ENCODE measurements around the gene INSC.
A peak's percentile ranks its signal among the peaks of the same experiment; 100 is the strongest.

INSC gene

GRCh38 chr11:15146271-15147003 lies 31.7 kb downstream of the INSC start:
- Mint-ChIP-seq H3K9me3 (no peaks in the 10 kb centered on the region), H3K36me3 (no peaks in the 10 kb centered on the region), H3K4me1 (peaks cover 18% of the 10 kb centered on the region), H3K27me3 (no peaks in the 10 kb centered on the region), H3K27ac (no peak overlapping the region), H3K4me3 (no peak overlapping the region)
- ATAC-seq (ENCODE audit: low read depth), result no peak
- DNase-seq (ENCODE audit: low spot score in 2 of 2), result no peak

- ATAC-seq (ENCODE audit: low read depth), result no peak
- H3K27ac Mint-ChIP-seq, result no peak overlapping the region
These were observed 33.4 kb downstream of the INSC start for GRCh38 chr11:15148169-15148568.

GRCh38 chr11:15149050-15149449 lies 34.3 kb downstream of the INSC start:
- DNase-seq (ENCODE audit: low spot score in 2 of 2), result no peak
- H3K27ac Mint-ChIP-seq, result peak overlapping the region; percentile 2
- H3K36me3 Mint-ChIP-seq, result no peaks in the 10 kb centered on the region
- peaks cover 25% of the 10 kb centered on the region for H3K4me1 Mint-ChIP-seq
- H3K27me3 Mint-ChIP-seq, result no peaks in the 10 kb centered on the region
- ATAC-seq (ENCODE audit: low read depth), result no peak
- H3K4me3 Mint-ChIP-seq, result no peak overlapping the region
- H3K9me3 Mint-ChIP-seq, result no peaks in the 10 kb centered on the region

More at GRCh38 chr11:15148169-15148568, 33.4 kb downstream of the INSC start:
- Mint-ChIP-seq H3K4me3 (no peak overlapping the region), H3K9me3 (no peaks in the 10 kb centered on the region), H3K4me1 (peaks cover 25% of the 10 kb centered on the region), H3K27me3 (no peaks in the 10 kb centered on the region), H3K36me3 (no peaks in the 10 kb centered on the region)
- no peak for DNase-seq (ENCODE audit: low spot score in 2 of 2)

GRCh38 chr11:15150507-15150906 lies 35.8 kb downstream of the INSC start:
- no peak for DNase-seq (ENCODE audit: low spot score in 2 of 2)
- ATAC-seq (ENCODE audit: low read depth), result no peak
- Mint-ChIP-seq H3K27ac (no peak overlapping the region), H3K36me3 (no peaks in the 10 kb centered on the region), H3K9me3 (no peaks in the 10 kb centered on the region), H3K27me3 (no peaks in the 10 kb centered on the region), H3K4me1 (peaks cover 25% of the 10 kb centered on the region), H3K4me3 (no peak overlapping the region)

- Mint-ChIP-seq H3K27me3 (no peaks in the 10 kb centered on the region), H3K4me1 (peaks cover 25% of the 10 kb centered on the region), H3K36me3 (no peaks in the 10 kb centered on the region), H3K4me3 (no peak overlapping the region), H3K9me3 (no peaks in the 10 kb centered on the region), H3K27ac (no peak overlapping the region)
- no peak for ATAC-seq (ENCODE audit: low read depth)
- no peak for DNase-seq (ENCODE audit: low spot score in 2 of 2)
These were observed 38.5 kb downstream of the INSC start for GRCh38 chr11:15153231-15153630.

- no peaks in the 10 kb centered on the region for H3K9me3 Mint-ChIP-seq
- no peaks in the 10 kb centered on the region for H3K4me1 Mint-ChIP-seq
- no peaks in the 10 kb centered on the region for H3K36me3 Mint-ChIP-seq
- H3K4me3 Mint-ChIP-seq, result no peak overlapping the region
- no peak for DNase-seq (ENCODE audit: low spot score in 2 of 2)
- no peak for ATAC-seq (ENCODE audit: low read depth)
- peaks cover 4% of the 10 kb centered on the region for H3K27me3 Mint-ChIP-seq
- H3K27ac Mint-ChIP-seq, result no peak overlapping the region
These were observed 42.5 kb downstream of the INSC start for GRCh38 chr11:15157181-15157580.

GRCh38 chr11:15157606-15158137 lies 42.9 kb downstream of the INSC start:
- ATAC-seq (ENCODE audit: low read depth), result no peak
- H3K4me1 Mint-ChIP-seq, result no peaks in the 10 kb centered on the region
- no peaks in the 10 kb centered on the region for H3K9me3 Mint-ChIP-seq
- H3K36me3 Mint-ChIP-seq, result no peaks in the 10 kb centered on the region
- no peak overlapping the region for H3K4me3 Mint-ChIP-seq
- DNase-seq (ENCODE audit: low spot score in 2 of 2), result no peak
- no peak overlapping the region for H3K27ac Mint-ChIP-seq
- peaks cover 4% of the 10 kb centered on the region for H3K27me3 Mint-ChIP-seq

GRCh38 chr11:15158351-15159015 lies 43.8 kb downstream of the INSC start:
- no peaks in the 10 kb centered on the region for H3K9me3 Mint-ChIP-seq
- no peak for ATAC-seq (ENCODE audit: low read depth)
- H3K36me3 Mint-ChIP-seq, result no peaks in the 10 kb centered on the region
- no peak overlapping the region for H3K4me3 Mint-ChIP-seq
- no peaks in the 10 kb centered on the region for H3K4me1 Mint-ChIP-seq
- DNase-seq (ENCODE audit: low spot score in 2 of 2), result no peak
- H3K27me3 Mint-ChIP-seq, result peaks cover 6% of the 10 kb centered on the region
- no peak overlapping the region for H3K27ac Mint-ChIP-seq

- Mint-ChIP-seq H3K27me3 (peaks cover 6% of the 10 kb centered on the region), H3K4me1 (no peaks in the 10 kb centered on the region), H3K36me3 (no peaks in the 10 kb centered on the region), H3K4me3 (no peak overlapping the region), H3K27ac (no peak overlapping the region), H3K9me3 (peaks cover 1% of the 10 kb centered on the region)
- ATAC-seq (ENCODE audit: low read depth), result peak; percentile 57
- no peak for DNase-seq (ENCODE audit: low spot score in 2 of 2)
These were observed 44.4 kb downstream of the INSC start for GRCh38 chr11:15159085-15159484.

GRCh38 chr11:15161790-15162189 lies 47.1 kb downstream of the INSC start:
- peaks cover 15% of the 10 kb centered on the region for H3K27me3 Mint-ChIP-seq
- H3K9me3 Mint-ChIP-seq, result peaks cover 1% of the 10 kb centered on the region
- no peaks in the 10 kb centered on the region for H3K4me1 Mint-ChIP-seq
- ATAC-seq (ENCODE audit: low read depth), result no peak
- H3K4me3 Mint-ChIP-seq, result no peak overlapping the region
- H3K27ac Mint-ChIP-seq, result no peak overlapping the region
- no peak for DNase-seq (ENCODE audit: low spot score in 2 of 2)
- H3K36me3 Mint-ChIP-seq, result no peaks in the 10 kb centered on the region

GRCh38 chr11:15163136-15163535 lies 48.4 kb downstream of the INSC start:
- H3K36me3 Mint-ChIP-seq, result no peaks in the 10 kb centered on the region
- H3K4me1 Mint-ChIP-seq, result no peaks in the 10 kb centered on the region
- H3K9me3 Mint-ChIP-seq, result peaks cover 1% of the 10 kb centered on the region
- no peak overlapping the region for H3K4me3 Mint-ChIP-seq
- DNase-seq (ENCODE audit: low spot score in 2 of 2), result no peak
- no peak for ATAC-seq (ENCODE audit: low read depth)
- H3K27ac Mint-ChIP-seq, result no peak overlapping the region
- peaks cover 16% of the 10 kb centered on the region for H3K27me3 Mint-ChIP-seq

- H3K4me1 Mint-ChIP-seq, result no peaks in the 10 kb centered on the region
- peaks cover 15% of the 10 kb centered on the region for H3K27me3 Mint-ChIP-seq
- no peak for DNase-seq (ENCODE audit: low spot score in 2 of 2)
- no peak for ATAC-seq (ENCODE audit: low read depth)
- H3K4me3 Mint-ChIP-seq, result no peak overlapping the region
- H3K36me3 Mint-ChIP-seq, result no peaks in the 10 kb centered on the region
- peaks cover 1% of the 10 kb centered on the region for H3K9me3 Mint-ChIP-seq
- H3K27ac Mint-ChIP-seq, result no peak overlapping the region
These were observed 51.5 kb downstream of the INSC start for GRCh38 chr11:15166204-15166603.

GRCh38 chr11:15169815-15170551 lies 55.3 kb downstream of the INSC start:
- no peaks in the 10 kb centered on the region for H3K4me1 Mint-ChIP-seq
- H3K27me3 Mint-ChIP-seq, result peaks cover 21% of the 10 kb centered on the region
- no peak overlapping the region for H3K4me3 Mint-ChIP-seq
- no peaks in the 10 kb centered on the region for H3K36me3 Mint-ChIP-seq
- ATAC-seq (ENCODE audit: low read depth), result no peak
- no peaks in the 10 kb centered on the region for H3K9me3 Mint-ChIP-seq
- DNase-seq (ENCODE audit: low spot score in 2 of 2), result no peak
- no peak overlapping the region for H3K27ac Mint-ChIP-seq

GRCh38 chr11:15170698-15171097 lies 56.0 kb downstream of the INSC start:
- H3K4me3 Mint-ChIP-seq, result no peak overlapping the region
- H3K4me1 Mint-ChIP-seq, result no peaks in the 10 kb centered on the region
- H3K9me3 Mint-ChIP-seq, result peaks cover 2% of the 10 kb centered on the region
- peaks cover 20% of the 10 kb centered on the region for H3K27me3 Mint-ChIP-seq
- ATAC-seq (ENCODE audit: low read depth) (no peak), DNase-seq (ENCODE audit: low spot score in 2 of 2) (no peak)
- H3K27ac Mint-ChIP-seq, result no peak overlapping the region
- no peaks in the 10 kb centered on the region for H3K36me3 Mint-ChIP-seq
